ENCODE results near the gene MME. TPM values are rescaled to one million over a fixed set of nuclear protein-coding genes. Genes with fewer than 3 reads are reported as not detected.

The MME gene
- polyA plus RNA-seq, 3 donors = 0.27 to 1.0 (median 0.73) TPM

DNA sequence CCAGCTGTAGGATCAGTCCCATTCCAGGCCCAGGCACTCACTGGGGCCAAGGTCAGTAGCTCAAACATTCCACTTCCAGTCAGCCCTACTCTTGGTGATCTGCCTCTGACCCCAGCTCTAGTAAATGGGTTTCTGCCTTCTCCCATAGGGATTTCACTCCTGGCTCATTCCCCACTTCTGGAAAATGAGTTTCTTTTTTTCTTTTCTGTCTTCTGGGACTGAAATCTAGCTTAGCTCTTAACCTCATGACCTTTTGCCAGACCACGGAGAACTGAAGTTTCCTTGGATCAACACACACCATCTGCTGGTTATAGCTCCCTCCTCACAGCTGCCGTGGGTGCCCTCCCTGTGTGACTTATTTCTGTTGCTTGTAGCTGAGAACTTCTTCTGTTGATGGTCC, 21.3 kb downstream of the MME start:
- no peaks in the 10 kb centered on the region for H4K20me1 ChIP-seq (ENCODE audit: insufficient read depth, low read length)
- no peak for TF ChIP-seq CTCF (IDR thresholded peaks at IDR 0.05)
- H3K9ac ChIP-seq (ENCODE audit: insufficient read depth, low read length, poor library complexity, severe bottlenecking) = no peak overlapping the region
- Mint-ChIP-seq H3K4me3 (no peak overlapping the region), H3K9me3 (peaks cover 2 to 7% (median 3%) of the 10 kb centered on the region in 7 donors), H3K27ac (no peak overlapping the region), H3K4me1 (no peaks in the 10 kb centered on the region), H3K36me3 (no peaks in the 10 kb centered on the region), H3K27me3 (ENCODE audit: low read depth in 3 of 3) (peaks cover 0 to 1% (median 0%) of the 10 kb centered on the region in 3 donors)
- WGBS (ENCODE audit: insufficient coverage) = no CpG with 5 or more reads among the region's 2 CpGs
- DNase-seq = no peak
- H3K36me3 ChIP-seq (replicated peaks in 1 of 2; ENCODE audit: control insufficient read depth in 1 of 2, insufficient read depth in 2 of 2, low read length in 2 of 2) = no peaks in the 10 kb centered on the region
- peaks cover 13% of the 10 kb centered on the region in 2 donors for H3K4me1 ChIP-seq (ENCODE audit: control insufficient read depth in 1 of 2, insufficient read depth in 2 of 2, low read length in 2 of 2)
- no peaks in the 10 kb centered on the region for H3K9me3 ChIP-seq (replicated peaks in 1 of 2; ENCODE audit: control insufficient read depth in 1 of 2, insufficient read depth in 1 of 2, low read length in 2 of 2)
- no peak overlapping the region for H3K27ac ChIP-seq (ENCODE audit: low read depth in 1 of 2, low read length in 2 of 2)
- no peak overlapping the region for H2AFZ ChIP-seq (ENCODE audit: insufficient read depth, low read depth, low read length, poor library complexity, severe bottlenecking)
- H3K79me2 ChIP-seq (ENCODE audit: insufficient read depth, low read length) = no peaks in the 10 kb centered on the region
- no peak overlapping the region for H3K4me3 ChIP-seq (replicated peaks in 1 of 3; ENCODE audit: low read depth in 2 of 3, low read length in 3 of 3)
- H3K4me2 ChIP-seq (replicated peaks; ENCODE audit: extremely low read depth, low read length, poor library complexity, severe bottlenecking) = no peak overlapping the region
- no peaks in the 10 kb centered on the region for H3K27me3 ChIP-seq (ENCODE audit: control insufficient read depth in 2 of 2, insufficient read depth in 2 of 2, low read length in 2 of 2)
- intact Hi-C loops (cut with micrococcal nuclease) = no loop called here

GRCh38 chr3:155102329-155102728, 22.2 kb downstream of the MME start:
- H3K79me2 ChIP-seq (ENCODE audit: insufficient read depth, low read length) = no peaks in the 10 kb centered on the region
- peaks cover 2 to 7% (median 3%) of the 10 kb centered on the region in 7 donors for H3K9me3 Mint-ChIP-seq
- WGBS (ENCODE audit: insufficient coverage) = 100% methylated on average over 1 of the region's 2 CpGs

More at GRCh38 chr3:155102329-155102728, 22.2 kb downstream of the MME start:
- no peak for TF ChIP-seq CTCF (IDR thresholded peaks at IDR 0.05)
- H3K4me3 ChIP-seq (replicated peaks in 1 of 3; ENCODE audit: low read depth in 2 of 3, low read length in 3 of 3) = no peak overlapping the region
- peaks cover 4 to 6% of the 10 kb centered on the region in 2 donors for H3K4me1 ChIP-seq (ENCODE audit: control insufficient read depth in 1 of 2, insufficient read depth in 2 of 2, low read length in 2 of 2)
- no peak overlapping the region for H2AFZ ChIP-seq (ENCODE audit: insufficient read depth, low read depth, low read length, poor library complexity, severe bottlenecking)
- no peaks in the 10 kb centered on the region for H4K20me1 ChIP-seq (ENCODE audit: insufficient read depth, low read length)
- DNase-seq = no peak
- no peak overlapping the region for H3K4me2 ChIP-seq (replicated peaks; ENCODE audit: extremely low read depth, low read length, poor library complexity, severe bottlenecking)
- H3K27ac ChIP-seq (ENCODE audit: low read depth in 1 of 2, low read length in 2 of 2) = no peak overlapping the region
- no peaks in the 10 kb centered on the region for H3K36me3 ChIP-seq (replicated peaks in 1 of 2; ENCODE audit: control insufficient read depth in 1 of 2, insufficient read depth in 2 of 2, low read length in 2 of 2)
- H3K27me3 ChIP-seq (ENCODE audit: control insufficient read depth in 2 of 2, insufficient read depth in 2 of 2, low read length in 2 of 2) = no peaks in the 10 kb centered on the region
- no peaks in the 10 kb centered on the region for H3K4me1 Mint-ChIP-seq
- H3K27ac Mint-ChIP-seq = no peak overlapping the region
- no peak overlapping the region for H3K9ac ChIP-seq (ENCODE audit: insufficient read depth, low read length, poor library complexity, severe bottlenecking)
- H3K9me3 ChIP-seq (replicated peaks in 1 of 2; ENCODE audit: control insufficient read depth in 1 of 2, insufficient read depth in 1 of 2, low read length in 2 of 2) = no peaks in the 10 kb centered on the region
- no peak overlapping the region for H3K4me3 Mint-ChIP-seq
- intact Hi-C loops (cut with micrococcal nuclease) = no loop called here
- no peaks in the 10 kb centered on the region for H3K36me3 Mint-ChIP-seq
- H3K27me3 Mint-ChIP-seq (ENCODE audit: low read depth in 3 of 3) = peaks cover 0 to 2% (median 1%) of the 10 kb centered on the region in 3 donors

All from CD14-positive monocyte (primary cell).